ENCODE measurements around the gene SPRYD4.
A peak's percentile ranks its signal among the peaks of the same experiment; 100 is the strongest.
"Not testable (repeated sequence)": the region's sequence is repeated elsewhere in the genome, so short reads cannot be mapped to it uniquely, and the experiment has no call there.

The SPRYD4 gene

DNA sequence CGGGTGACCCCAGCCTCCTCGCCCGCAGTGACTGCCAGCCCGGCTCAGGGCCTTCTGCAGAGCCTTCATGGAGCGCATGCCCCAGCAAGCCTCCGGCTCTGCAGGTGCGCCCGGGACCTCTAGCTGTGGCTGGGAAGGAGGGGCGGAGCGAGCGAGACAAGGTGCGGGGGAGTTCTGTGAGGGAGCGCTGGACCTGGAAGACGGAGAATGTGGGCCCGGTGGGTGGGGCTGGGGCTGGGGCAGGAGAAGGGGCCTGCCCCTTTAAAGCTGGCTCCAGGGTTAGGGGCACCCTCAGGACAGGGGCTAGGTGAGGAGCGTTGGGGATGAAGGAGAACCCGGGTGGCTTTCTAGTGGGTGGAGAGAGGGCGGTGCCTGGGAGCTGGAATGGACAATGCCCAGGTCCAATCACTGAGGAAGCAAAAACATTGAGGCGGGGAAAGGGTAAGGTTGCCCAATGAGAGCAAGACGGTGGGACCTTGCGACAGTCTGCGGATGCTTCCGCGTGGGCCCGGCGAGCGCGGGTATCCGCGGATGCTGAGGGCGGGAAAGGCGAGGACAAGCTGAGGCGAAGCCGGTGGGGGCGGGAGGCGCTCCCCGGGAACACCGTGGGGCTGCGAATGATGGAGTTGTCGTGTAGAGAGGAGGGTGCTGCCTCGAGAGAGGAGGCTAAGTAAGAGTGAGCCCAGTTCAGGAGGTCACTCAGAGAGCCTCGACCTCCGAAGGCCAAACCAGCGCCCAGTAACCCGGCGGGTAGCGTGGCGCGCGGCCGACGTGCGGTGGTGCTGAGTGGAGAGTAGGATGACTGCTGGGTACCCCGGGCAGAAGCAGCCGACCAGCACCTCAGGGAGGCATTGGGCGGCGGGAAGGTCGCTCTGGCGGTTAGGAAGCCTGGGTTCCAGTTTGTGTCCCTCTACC, 19.9 kb downstream of the SPRYD4 start, which contains the start of gene GLS2:
TSS of gene GLS2 (minus strand) at position 121 of the 915 bp plus-strand sequence. CDS start at position 78, 43 bp downstream.
- TF ChIP-seq, protein P1, sequence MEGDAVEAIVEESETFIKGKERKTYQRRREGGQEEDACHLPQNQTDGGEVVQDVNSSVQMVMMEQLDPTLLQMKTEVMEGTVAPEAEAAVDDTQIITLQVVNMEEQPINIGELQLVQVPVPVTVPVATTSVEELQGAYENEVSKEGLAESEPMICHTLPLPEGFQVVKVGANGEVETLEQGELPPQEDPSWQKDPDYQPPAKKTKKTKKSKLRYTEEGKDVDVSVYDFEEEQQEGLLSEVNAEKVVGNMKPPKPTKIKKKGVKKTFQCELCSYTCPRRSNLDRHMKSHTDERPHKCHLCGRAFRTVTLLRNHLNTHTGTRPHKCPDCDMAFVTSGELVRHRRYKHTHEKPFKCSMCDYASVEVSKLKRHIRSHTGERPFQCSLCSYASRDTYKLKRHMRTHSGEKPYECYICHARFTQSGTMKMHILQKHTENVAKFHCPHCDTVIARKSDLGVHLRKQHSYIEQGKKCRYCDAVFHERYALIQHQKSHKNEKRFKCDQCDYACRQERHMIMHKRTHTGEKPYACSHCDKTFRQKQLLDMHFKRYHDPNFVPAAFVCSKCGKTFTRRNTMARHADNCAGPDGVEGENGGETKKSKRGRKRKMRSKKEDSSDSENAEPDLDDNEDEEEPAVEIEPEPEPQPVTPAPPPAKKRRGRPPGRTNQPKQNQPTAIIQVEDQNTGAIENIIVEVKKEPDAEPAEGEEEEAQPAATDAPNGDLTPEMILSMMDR (IDR thresholded peaks at IDR 0.05; ENCODE audit: insufficient read depth, low read depth, low read length, missing control alignments) = no peak
- H3K4me3 ChIP-seq (ENCODE audit: low read length) = peak within 1 kb of the TSS; percentile 58
- DNase-seq (ENCODE audit: low read depth) = peak; percentile 89

DNA sequence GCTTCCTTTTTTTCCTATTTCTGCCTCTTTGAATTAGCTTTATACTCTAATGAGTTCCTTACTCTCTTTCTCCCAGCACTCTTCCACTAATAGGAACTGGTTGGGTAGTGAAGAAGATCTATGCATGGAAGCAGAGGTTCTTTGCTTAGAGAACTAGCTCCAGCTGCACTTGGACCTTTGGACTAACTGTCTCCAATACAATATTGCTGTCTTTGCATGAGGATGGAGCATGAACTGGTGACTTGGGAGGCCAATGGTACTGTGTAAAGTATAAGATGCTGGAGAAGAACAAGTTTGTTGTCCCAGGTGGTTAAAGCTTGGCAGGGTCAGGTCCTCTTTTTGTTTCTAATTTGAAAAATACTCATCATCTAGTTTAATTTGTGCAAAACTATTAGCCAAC, 22.0 kb downstream of the SPRYD4 start:
- TF ChIP-seq, protein P1 (IDR thresholded peaks at IDR 0.05; ENCODE audit: insufficient read depth, low read depth, low read length, missing control alignments) = no peak
- no peak for DNase-seq (ENCODE audit: low read depth)
- no peak overlapping the region for H3K4me3 ChIP-seq (ENCODE audit: low read length)

GRCh38 chr12:56493409-56494105, 25.2 kb downstream of the SPRYD4 start:
- not testable (repeated sequence) for H3K4me3 ChIP-seq (ENCODE audit: low read length); DNase-seq (ENCODE audit: low read depth)

GRCh38 chr12:56494106-56494415, 25.7 kb downstream of the SPRYD4 start:
- not testable (repeated sequence) for H3K4me3 ChIP-seq (ENCODE audit: low read length); DNase-seq (ENCODE audit: low read depth)

DNA sequence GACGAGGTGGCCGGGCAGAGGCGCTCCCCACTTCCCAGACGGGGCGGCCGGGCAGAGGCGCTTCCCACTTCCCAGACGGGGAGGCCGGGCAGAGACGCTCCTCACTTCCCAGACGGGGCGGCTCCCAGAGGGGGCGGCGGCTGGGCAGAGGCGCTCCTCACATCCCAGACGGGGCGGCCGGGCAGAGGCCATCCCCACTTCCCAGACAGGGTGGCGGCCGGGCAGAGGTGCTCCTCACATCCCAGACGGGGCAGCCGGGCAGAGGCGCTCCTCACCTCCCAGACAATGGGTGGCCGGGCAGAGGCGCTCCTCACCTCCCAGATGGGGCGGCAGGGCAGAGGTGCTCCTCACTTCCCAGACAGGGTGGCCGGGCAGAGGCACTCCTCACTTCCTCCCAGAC, 26.1 kb downstream of the SPRYD4 start:
- H3K4me3 ChIP-seq (ENCODE audit: low read length); DNase-seq (ENCODE audit: low read depth): not testable (repeated sequence)

GRCh38 chr12:56496704-56497103, 28.3 kb downstream of the SPRYD4 start:
- TF ChIP-seq, protein P1 (IDR thresholded peaks at IDR 0.05; ENCODE audit: insufficient read depth, low read depth, low read length, missing control alignments) = peak; percentile 51
- not testable (repeated sequence) for DNase-seq (ENCODE audit: low read depth); H3K4me3 ChIP-seq (ENCODE audit: low read length)

DNA sequence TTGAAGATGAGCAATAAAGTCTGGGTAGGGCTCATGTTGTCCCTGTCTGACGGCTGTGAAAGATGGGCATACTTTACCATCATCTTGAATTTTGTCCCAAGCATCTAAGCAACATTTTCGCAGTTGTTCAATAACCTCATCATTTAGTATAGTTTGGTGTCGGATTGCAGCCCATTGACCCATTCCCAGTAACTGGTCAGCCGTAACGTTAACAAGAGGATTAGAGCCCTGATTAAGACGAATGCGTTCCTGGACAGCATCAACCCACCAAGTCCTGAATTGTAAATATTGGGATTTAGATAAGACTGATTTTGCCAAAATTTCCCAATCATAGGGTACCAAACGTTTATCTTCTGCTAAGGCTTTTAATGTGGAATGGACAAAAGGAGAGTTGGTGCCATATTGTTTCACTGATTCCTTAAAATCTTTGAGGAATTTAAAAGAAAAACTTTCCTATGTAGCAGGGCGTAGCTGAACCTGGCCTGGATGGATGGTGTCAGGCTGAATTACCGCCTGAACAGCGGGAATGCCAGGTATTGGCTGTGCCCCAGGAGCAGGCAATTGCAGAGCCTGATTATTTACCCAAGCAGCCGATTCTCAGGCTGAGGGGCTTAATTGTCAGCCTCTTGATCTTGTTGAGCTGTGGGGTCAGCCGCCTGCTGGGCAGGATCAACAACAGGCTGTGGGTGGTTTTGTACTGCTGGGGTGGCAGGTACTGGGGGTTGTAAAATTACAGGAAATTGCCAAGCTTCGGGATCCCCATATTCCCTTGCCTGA, 29.9 kb downstream of the SPRYD4 start:
- not testable (repeated sequence) for H3K4me3 ChIP-seq (ENCODE audit: low read length); DNase-seq (ENCODE audit: low read depth)

DNA sequence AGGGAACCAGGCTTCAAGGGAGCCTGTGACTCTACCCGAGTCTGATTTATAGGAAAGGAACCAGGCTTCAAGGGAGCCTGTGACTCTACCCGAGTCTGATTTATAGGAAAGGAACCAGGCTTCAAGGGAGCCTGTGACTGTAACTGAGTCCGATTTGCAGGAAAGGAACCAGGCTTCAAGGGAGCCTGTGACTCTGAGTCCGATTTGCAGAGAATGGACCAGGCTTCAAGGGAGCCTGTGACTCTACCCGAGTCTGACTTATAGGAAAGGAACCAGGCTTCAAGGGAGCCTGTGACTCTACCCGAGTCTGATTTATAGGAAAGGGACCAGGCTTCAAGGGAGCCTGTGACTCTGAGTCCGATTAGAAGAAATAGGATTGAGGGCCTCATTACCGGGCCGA, 31.1 kb downstream of the SPRYD4 start:
- H3K4me3 ChIP-seq (ENCODE audit: low read length); DNase-seq (ENCODE audit: low read depth): not testable (repeated sequence)

DNA sequence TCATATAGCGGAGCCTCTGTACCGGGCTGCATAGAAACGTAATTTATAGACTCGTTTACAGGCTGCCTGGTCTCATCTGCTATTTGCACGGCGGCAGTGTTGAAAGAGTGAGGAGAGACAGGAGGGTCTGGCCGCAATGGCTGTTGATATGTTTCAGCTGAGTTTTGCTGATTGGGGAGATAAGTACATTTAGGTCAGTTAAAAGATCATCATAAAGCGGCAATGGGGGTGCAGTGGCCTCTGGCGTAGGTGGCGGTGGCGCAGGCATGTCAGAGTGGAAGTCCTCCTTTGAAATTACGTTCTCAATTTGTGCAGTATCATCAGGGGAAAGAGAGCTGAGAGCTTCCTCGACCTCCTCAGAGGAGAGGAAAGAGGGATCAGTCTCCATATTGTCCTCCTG, 31.5 kb downstream of the SPRYD4 start:
- not testable (repeated sequence) for H3K4me3 ChIP-seq (ENCODE audit: low read length)

GRCh38 chr12:56510786-56511185, 42.4 kb downstream of the SPRYD4 start:
- TF ChIP-seq, protein P1 (IDR thresholded peaks at IDR 0.05; ENCODE audit: insufficient read depth, low read depth, low read length, missing control alignments) = no peak
- DNase-seq (ENCODE audit: low read depth) = no peak
- no peak overlapping the region for H3K4me3 ChIP-seq (ENCODE audit: low read length)

More for the DNA sequence above, 31.5 kb downstream of the SPRYD4 start:
- not testable (repeated sequence) for DNase-seq (ENCODE audit: low read depth)

- not testable (repeated sequence) for DNase-seq (ENCODE audit: low read depth); H3K4me3 ChIP-seq (ENCODE audit: low read length)
These were observed 45.6 kb downstream of the SPRYD4 start for GRCh38 chr12:56514014-56514318.

Data from epithelial cell of esophagus (primary cell).